Fibroblast of mammary gland (primary cell): ENCODE measurements around the gene COL4A1.
A peak's percentile ranks its signal among the peaks of the same experiment; 100 is the strongest.

ENCODE experiments used
- DNase-seq: peaks from one replicate; pipeline ENCODE4 v3.0.0-alpha.2; 2010; ENCODE audit warnings: low read depth
- H3K4me3 ChIP-seq: 2 replicates; pipeline ENCODE4 v1.5.1; 2011; ENCODE audit warnings: low read depth, mild to moderate bottlenecking, low read length, moderate library complexity; ENCODE audit not compliant: control insufficient read depth
- TF ChIP-seq, protein P1 (sequence below): conservative IDR thresholded peaks from 2 replicates; pipeline ENCODE4 v1.5.1; 2011; ENCODE audit warnings: low read depth, low read length, inconsistent platforms; ENCODE audit not compliant: control insufficient read depth, insufficient read depth

Gene COL4A1

DNA sequence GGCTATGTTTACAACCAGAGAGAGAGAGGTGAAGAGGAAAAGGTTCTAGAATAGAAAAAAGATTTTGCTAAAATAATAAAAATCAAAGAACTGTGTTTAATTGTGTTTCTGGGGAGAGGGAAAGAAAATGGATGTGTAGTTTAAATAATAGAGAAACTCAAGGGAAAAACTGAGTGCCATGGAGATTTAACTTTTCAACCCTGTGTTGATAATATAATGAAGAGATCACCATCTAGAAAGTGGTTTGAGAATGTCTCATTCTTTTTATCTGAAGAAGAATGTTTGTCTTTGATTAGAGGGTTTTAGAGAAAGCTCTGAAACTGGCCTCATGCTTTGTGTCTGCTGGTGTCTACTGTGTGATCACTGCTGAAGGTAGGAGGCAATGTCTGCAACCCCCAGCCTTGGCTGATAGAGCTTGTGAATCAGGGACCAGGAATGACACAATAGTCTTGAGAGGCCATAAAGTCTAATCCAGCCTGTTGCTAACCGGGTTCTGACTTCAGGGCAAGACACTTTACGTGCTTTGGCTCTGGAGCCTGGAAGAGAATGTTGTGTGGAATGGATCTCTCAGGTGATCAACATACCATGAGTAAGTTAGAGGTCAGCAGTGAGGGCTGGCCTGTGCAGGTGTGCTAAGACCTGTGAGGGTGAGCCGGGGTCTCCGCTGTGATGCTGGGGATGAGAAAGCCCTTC lies 5.5 kb upstream of the COL4A1 start:
- TF ChIP-seq, protein P1, sequence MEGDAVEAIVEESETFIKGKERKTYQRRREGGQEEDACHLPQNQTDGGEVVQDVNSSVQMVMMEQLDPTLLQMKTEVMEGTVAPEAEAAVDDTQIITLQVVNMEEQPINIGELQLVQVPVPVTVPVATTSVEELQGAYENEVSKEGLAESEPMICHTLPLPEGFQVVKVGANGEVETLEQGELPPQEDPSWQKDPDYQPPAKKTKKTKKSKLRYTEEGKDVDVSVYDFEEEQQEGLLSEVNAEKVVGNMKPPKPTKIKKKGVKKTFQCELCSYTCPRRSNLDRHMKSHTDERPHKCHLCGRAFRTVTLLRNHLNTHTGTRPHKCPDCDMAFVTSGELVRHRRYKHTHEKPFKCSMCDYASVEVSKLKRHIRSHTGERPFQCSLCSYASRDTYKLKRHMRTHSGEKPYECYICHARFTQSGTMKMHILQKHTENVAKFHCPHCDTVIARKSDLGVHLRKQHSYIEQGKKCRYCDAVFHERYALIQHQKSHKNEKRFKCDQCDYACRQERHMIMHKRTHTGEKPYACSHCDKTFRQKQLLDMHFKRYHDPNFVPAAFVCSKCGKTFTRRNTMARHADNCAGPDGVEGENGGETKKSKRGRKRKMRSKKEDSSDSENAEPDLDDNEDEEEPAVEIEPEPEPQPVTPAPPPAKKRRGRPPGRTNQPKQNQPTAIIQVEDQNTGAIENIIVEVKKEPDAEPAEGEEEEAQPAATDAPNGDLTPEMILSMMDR, result no peak
- H3K4me3 ChIP-seq, result no peak overlapping the region
- peak; percentile 73 for DNase-seq

DNA sequence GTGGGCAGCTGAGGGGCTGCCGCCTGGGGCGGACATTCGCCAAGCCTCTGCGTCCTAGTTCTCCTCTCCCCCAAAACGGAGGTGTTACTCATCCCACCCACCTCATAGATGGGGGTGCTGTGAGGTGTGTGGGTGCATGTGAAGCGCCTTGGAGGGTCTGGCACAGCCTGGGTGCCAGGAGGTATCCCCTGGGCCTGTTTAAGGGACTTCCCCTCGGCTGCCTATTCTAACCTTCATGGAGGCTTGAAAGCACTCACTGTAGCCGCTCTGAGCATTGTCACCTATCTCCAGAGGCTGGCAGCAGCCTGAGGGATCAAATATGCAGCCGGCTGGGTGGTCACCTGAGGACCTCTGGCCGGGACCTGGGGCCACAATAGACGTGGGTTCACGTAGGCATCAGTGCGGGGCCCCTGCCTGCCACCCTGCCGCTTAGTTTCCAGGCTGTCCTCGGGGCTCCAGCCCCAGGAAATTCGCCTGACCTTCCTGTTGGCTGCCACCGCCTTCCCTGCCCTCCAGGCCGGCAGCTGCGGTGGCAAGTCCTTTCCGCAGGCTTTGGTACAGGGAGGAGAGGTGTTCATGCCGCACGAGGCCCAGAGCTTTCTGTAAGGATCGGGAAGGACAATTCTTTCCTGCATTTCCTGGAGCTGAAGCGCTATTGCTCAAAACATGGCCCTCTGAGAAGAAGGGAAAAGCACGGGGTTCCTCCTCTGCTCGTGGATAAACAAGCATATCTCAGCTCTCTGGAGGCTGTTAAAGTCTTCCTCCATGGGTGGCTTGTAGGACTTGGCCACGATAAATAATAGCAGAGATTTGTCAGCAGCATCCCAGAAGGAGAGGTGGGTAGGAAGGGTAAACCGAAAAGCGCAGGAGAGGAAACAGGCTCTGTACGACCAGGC lies 4.7 kb upstream of the COL4A1 start:
- no peak for DNase-seq
- TF ChIP-seq, protein P1, result no peak
- no peak overlapping the region for H3K4me3 ChIP-seq

DNA sequence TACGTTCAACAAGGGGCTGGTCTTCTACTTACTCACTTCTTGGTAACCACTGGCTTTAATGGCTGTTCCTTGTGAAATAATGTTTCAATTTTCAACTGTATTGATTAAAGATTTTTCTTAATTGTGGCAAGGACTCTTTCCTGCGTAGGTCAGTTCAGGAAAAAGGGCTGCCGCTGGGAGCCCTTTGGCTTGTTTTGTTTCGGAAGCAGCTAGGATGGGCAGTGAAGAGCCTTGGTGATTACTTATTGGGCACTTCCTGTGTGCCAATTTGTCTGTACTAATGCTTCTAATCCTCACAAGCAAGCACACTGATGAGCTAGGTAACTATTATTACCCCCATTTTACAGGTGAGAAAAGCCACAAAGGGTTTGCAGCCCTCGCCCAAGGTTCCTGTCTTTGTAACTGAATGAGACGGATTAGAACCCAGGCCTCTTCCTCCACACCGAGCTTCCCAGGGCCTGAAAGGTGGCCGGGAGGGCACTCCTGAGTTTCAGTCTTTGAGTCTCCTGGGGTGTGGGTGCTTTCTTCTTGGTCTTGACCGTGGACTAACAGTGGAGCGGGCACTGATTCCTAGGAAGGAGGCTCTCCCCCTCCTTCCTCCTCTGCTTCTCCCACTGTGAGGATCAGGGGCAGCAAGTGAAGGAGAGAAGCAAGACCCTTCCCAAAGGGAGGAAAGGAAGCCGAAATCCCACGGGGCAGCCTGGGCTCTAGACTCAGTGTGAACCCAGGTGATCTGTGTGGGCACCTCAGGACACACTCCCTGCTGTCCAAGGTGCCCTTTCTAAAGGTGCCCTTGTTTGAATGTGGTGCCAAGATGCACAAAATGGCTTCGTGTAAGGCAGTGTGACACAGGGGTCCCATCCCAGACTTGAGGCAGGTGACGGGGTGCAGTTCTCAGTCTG lies 3.8 kb upstream of the COL4A1 start:
- TF ChIP-seq, protein P1, result no peak
- no peak for DNase-seq
- H3K4me3 ChIP-seq, result no peak overlapping the region

DNA sequence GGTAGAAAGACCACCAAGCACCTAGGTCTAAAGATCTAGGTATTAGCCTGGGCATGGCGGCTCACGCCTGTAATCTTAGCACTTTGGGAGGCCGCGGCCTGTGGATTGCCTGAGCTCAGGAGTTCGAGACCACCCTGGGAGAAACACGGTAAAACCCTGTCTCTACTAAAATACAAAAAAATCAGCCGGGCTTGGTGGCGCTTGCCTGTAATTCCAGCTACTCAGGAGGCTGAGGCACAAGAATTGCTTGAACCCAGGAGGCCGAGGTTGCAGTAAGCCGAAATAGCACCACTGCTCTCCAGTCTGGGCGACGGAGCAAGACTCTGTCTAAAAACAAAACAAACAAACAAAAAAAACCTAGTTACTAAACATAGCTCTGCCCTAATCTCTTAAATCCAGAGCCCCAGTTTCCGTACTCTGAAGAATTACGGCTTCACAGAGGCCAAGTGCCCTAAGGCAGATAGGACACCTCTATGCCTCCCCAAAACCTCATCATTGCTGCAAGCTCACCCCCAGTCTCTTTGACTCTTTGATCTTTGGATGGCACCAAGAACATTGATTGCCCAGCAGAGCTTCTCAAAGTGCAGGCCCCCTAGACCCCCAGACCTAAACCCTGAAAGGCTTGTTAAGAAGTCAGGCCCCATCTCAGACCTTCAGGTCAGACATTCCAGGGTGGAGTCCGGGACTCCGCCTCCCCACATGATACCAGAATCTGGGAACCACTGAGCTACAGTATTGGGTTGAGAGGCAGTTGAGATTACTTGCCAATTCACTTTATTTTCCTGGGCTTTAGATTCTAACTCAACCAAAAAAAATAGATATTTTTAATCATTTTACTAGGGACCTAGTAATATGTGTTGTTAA lies 2.9 kb upstream of the COL4A1 start:
- H3K4me3 ChIP-seq, result no peak overlapping the region
- DNase-seq, result no peak
- TF ChIP-seq, protein P1, result no peak

DNA sequence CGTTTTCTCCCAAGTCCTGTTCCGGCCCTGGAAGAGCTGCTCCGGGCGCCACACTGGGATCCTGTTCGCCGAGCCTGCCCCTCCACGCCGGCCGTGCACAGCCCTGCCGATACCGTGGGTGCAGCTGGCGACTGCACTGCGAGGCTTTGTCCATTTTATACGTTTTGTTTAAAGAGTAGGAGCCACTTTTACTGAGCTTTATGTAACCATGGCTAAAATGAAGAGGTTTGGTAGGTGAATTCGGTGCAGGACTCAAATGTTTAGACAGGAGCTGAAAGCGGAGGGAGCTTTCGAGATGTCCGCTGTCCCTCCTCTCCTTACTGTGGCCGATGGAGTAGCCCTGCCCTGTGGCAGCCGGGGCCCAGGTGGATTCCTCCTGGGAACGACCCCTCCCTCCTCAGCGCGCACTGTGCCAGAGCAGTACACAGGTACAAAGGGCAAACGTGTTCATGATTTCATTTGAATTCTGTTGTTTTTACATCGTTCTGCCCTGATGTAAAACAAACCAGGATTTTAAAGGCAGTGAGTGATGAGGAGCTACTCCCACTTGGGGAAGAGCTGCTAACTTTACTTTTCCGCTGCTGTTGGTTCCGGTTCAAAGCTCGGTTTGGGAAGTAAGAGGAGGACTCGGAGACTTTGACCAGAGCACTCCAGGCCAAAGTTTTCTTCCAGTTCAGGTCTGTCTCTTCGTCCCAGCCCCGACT lies 1.9 kb upstream of the COL4A1 start:
- TF ChIP-seq, protein P1, result no peak
- DNase-seq, result no peak
- peak overlapping the region; percentile 77 for H3K4me3 ChIP-seq
